Osteoblast (primary cell): ENCODE measurements around the gene SLC25A19. TPM values are rescaled to one million over a fixed set of nuclear protein-coding genes. Genes with fewer than 3 reads are reported as not detected.

Source experiments
- DNase-seq: peaks from one replicate; pipeline ENCODE4 v3.0.0; 2011; ENCODE audit warnings: low spot score, mixed read lengths; ENCODE audit not compliant: insufficient read length; ENCODE audit errors: missing footprints
- H2AFZ ChIP-seq: 2 replicates; pipeline ENCODE4 v1.6.0; 2011; ENCODE audit warnings: mild to moderate bottlenecking, low read length
- H3K27ac ChIP-seq: 2 replicates; pipeline ENCODE4 v1.5.1; 2011; ENCODE audit warnings: mild to moderate bottlenecking, low read depth, low read length, moderate library complexity
- H3K27me3 ChIP-seq: 2 replicates; pipeline ENCODE4 v1.6.0; 2012; ENCODE audit warnings: mild to moderate bottlenecking, control low read depth, inconsistent platforms, low read length, moderate library complexity; ENCODE audit not compliant: insufficient read depth
- H3K36me3 ChIP-seq: 2 replicates; pipeline ENCODE4 v1.5.1; 2011; ENCODE audit warnings: mild to moderate bottlenecking, low read length, control low read depth, moderate library complexity; ENCODE audit not compliant: insufficient read depth
- H3K4me1 ChIP-seq: 2 replicates; pipeline ENCODE4 v1.5.1; 2011; ENCODE audit warnings: mild to moderate bottlenecking, low read length, control low read depth, moderate library complexity; ENCODE audit not compliant: insufficient read depth
- H3K4me2 ChIP-seq: 2 replicates; pipeline ENCODE4 v1.6.0; 2011; ENCODE audit warnings: mild to moderate bottlenecking, low read length; ENCODE audit not compliant: insufficient read depth
- H3K4me3 ChIP-seq: fragments of 200-600 bp; sonication (generic); 3 replicates; pipeline ENCODE4 v1.5.1; 2012; ENCODE audit warnings: mild to moderate bottlenecking, low read length, inconsistent platforms; ENCODE audit not compliant: insufficient read depth
- H3K79me2 ChIP-seq: 2 replicates; pipeline ENCODE4 v1.6.0; 2012; ENCODE audit warnings: mild to moderate bottlenecking, low read length, control low read depth, inconsistent platforms; ENCODE audit not compliant: insufficient read depth
- H3K9me3 ChIP-seq: 2 replicates; pipeline ENCODE4 v1.5.1; 2011; ENCODE audit warnings: low read depth, low read length, control low read depth
- H4K20me1 ChIP-seq: 2 replicates; pipeline ENCODE4 v1.6.0; 2012; ENCODE audit warnings: mild to moderate bottlenecking, low read length, control low read depth; ENCODE audit not compliant: insufficient read depth
- CTCF ChIP-seq: IDR thresholded peaks from 2 replicates; pipeline ENCODE4 v1.5.1; 2011; ENCODE audit warnings: mild to moderate bottlenecking, low read depth, low read length, moderate library complexity; ENCODE audit errors: extremely low read depth
- total RNA-seq: library from RNA; depleted of rRNA; stranded (reverse); fragments of >200 nt; gene quantifications from 2 replicates; pipeline ENCODE4 v1.2.3, GENCODE V29; 2012

The SLC25A19 gene
- total RNA-seq, 1 donor, result 4.7 TPM

GRCh38 chr17:75277664-75278071 lies 11.6 kb downstream of the SLC25A19 start:
- TF ChIP-seq CTCF, result no peak
- Histone ChIP-seq H3K36me3 (peaks cover 3% of the 10 kb centered on the region), H3K4me1 (peaks cover 19% of the 10 kb centered on the region), H3K4me3 (no peak overlapping the region), H3K27ac (no peak overlapping the region), H3K4me2 (no peak overlapping the region), H3K27me3 (no peaks in the 10 kb centered on the region), H3K79me2 (no peaks in the 10 kb centered on the region), H3K9me3 (no peaks in the 10 kb centered on the region), H2AFZ (no peak overlapping the region), H4K20me1 (peaks cover 2% of the 10 kb centered on the region)
- peak; percentile 82 for DNase-seq

GRCh38 chr17:75273977-75274708 lies 15.1 kb downstream of the SLC25A19 start:
- H3K4me3 ChIP-seq, result no peak overlapping the region

GRCh38 chr17:75272848-75273184 lies 16.4 kb downstream of the SLC25A19 start:
- no peaks in the 10 kb centered on the region for H3K36me3 ChIP-seq
- H3K4me2 ChIP-seq, result peak overlapping the region; percentile 95
- H2AFZ ChIP-seq, result no peak overlapping the region
- no peak for TF ChIP-seq CTCF
- no peaks in the 10 kb centered on the region for H3K79me2 ChIP-seq
- H3K9me3 ChIP-seq, result no peaks in the 10 kb centered on the region
- H3K27me3 ChIP-seq, result no peaks in the 10 kb centered on the region
- H3K27ac ChIP-seq, result no peak overlapping the region
- no peak overlapping the region for H3K4me3 ChIP-seq
- DNase-seq, result no peak
- peaks cover 6% of the 10 kb centered on the region for H4K20me1 ChIP-seq
- peaks cover 43% of the 10 kb centered on the region for H3K4me1 ChIP-seq

More at GRCh38 chr17:75273977-75274708, 15.1 kb downstream of the SLC25A19 start:
- H3K36me3 ChIP-seq, result no peaks in the 10 kb centered on the region
- H2AFZ ChIP-seq, result no peak overlapping the region
- peaks cover 43% of the 10 kb centered on the region for H3K4me1 ChIP-seq
- H3K27me3 ChIP-seq, result no peaks in the 10 kb centered on the region
- no peak overlapping the region for H3K4me2 ChIP-seq
- H3K79me2 ChIP-seq, result no peaks in the 10 kb centered on the region
- no peak for TF ChIP-seq CTCF
- DNase-seq, result peak; percentile 96
- no peak overlapping the region for H3K27ac ChIP-seq
- H4K20me1 ChIP-seq, result peaks cover 6% of the 10 kb centered on the region
- no peaks in the 10 kb centered on the region for H3K9me3 ChIP-seq

GRCh38 chr17:75271955-75272847 lies 17.0 kb downstream of the SLC25A19 start:
- no peaks in the 10 kb centered on the region for H3K27me3 ChIP-seq
- peak overlapping the region; percentile 95 for H3K4me2 ChIP-seq
- H3K27ac ChIP-seq, result peak overlapping the region; percentile 45
- H3K9me3 ChIP-seq, result no peaks in the 10 kb centered on the region
- DNase-seq, result peak; percentile 98
- H3K4me1 ChIP-seq, result peaks cover 43% of the 10 kb centered on the region
- peak overlapping the region; percentile 90 for H3K4me3 ChIP-seq
- TF ChIP-seq CTCF, result no peak
- H3K36me3 ChIP-seq, result no peaks in the 10 kb centered on the region
- peaks cover 6% of the 10 kb centered on the region for H4K20me1 ChIP-seq
- no peaks in the 10 kb centered on the region for H3K79me2 ChIP-seq
- H2AFZ ChIP-seq, result peak overlapping the region; percentile 41
